Activated T-cell treated with anti-CD3 and anti-CD28 coated beads for 24 hours (primary cell): ENCODE data around the gene SFN.
"Not testable (repeated sequence)": the region's sequence is repeated elsewhere in the genome, so short reads cannot be mapped to it uniquely, and the experiment has no call there.

Experiments used
- DNase-seq: peaks from one replicate; pipeline ENCODE4 v3.0.0-alpha.2; 2020; ENCODE audit warnings: low read depth

Gene SFN

GRCh38 chr1:26839339-26839722, 23.6 kb upstream of the SFN start:
- DNase-seq, result no peak

GRCh38 chr1:26839779-26840178, 23.2 kb upstream of the SFN start:
- DNase-seq, result no peak

- DNase-seq, result no peak
Observed at GRCh38 chr1:26844424-26845196, 18.3 kb upstream of the SFN start.

- DNase-seq, result not testable (repeated sequence)
Observed at GRCh38 chr1:26847826-26848225, 15.1 kb upstream of the SFN start.

- no peak for DNase-seq
Observed at GRCh38 chr1:26848499-26848898, 14.4 kb upstream of the SFN start.

- DNase-seq, result no peak
Observed at GRCh38 chr1:26848941-26849774, 13.8 kb upstream of the SFN start.

GRCh38 chr1:26851106-26851684, 11.8 kb upstream of the SFN start:
- no peak for DNase-seq

GRCh38 chr1:26852701-26853100, 10.2 kb upstream of the SFN start:
- DNase-seq, result no peak

- peak; percentile 60 for DNase-seq
Observed at GRCh38 chr1:26853156-26853555, 9.8 kb upstream of the SFN start.

- no peak for DNase-seq
Observed at GRCh38 chr1:26853600-26853999, 9.3 kb upstream of the SFN start.

- DNase-seq, result no peak
Observed at GRCh38 chr1:26854906-26855305, 8.0 kb upstream of the SFN start.

- no peak for DNase-seq
Observed at GRCh38 chr1:26855636-26856035, 7.3 kb upstream of the SFN start.

GRCh38 chr1:26856181-26856580, 6.8 kb upstream of the SFN start:
- no peak for DNase-seq

- DNase-seq, result no peak
Observed at GRCh38 chr1:26856604-26857469, 6.1 kb upstream of the SFN start.

GRCh38 chr1:26857473-26858060, 5.4 kb upstream of the SFN start:
- no peak for DNase-seq

- no peak for DNase-seq
Observed at GRCh38 chr1:26858160-26858559, 4.8 kb upstream of the SFN start.

- DNase-seq, result no peak
Observed at GRCh38 chr1:26858891-26859640, 3.9 kb upstream of the SFN start.

- no peak for DNase-seq
Observed at GRCh38 chr1:26861286-26861701, 1.7 kb upstream of the SFN start.

- DNase-seq, result no peak
Observed at GRCh38 chr1:26861889-26862378, 1.0 kb upstream of the SFN start.

GRCh38 chr1:26863685-26864077, 732 bp downstream of the SFN start:
- no peak for DNase-seq
